Duodenal mucosa (tissue), 2 donors: ENCODE data around the gene CFAP299.

Experiments
- H3K27ac ChIP-seq: one replicate; pipeline ENCODE4 v1.7.0; 2013; ENCODE audit warnings: low read depth, low read length
- H3K27me3 ChIP-seq, 2 donors: one replicate each; pipeline ENCODE4 v1.7.0; 2013; ENCODE audit warnings: low read length in 2 of 2, control low read depth in 1 of 2; ENCODE audit not compliant: insufficient read depth in 2 of 2, control insufficient read depth in 1 of 2
- H3K36me3 ChIP-seq, 2 donors: one replicate each; pipeline ENCODE4 v1.7.0; 2013; ENCODE audit warnings: low read length in 2 of 2, control low read depth in 1 of 2; ENCODE audit not compliant: insufficient read depth in 2 of 2, control insufficient read depth in 1 of 2
- H3K4me1 ChIP-seq, 2 donors: one replicate each; pipeline ENCODE4 v1.7.0; 2013; ENCODE audit warnings: low read length in 2 of 2, control low read depth in 1 of 2; ENCODE audit not compliant: insufficient read depth in 2 of 2, control insufficient read depth in 1 of 2
- H3K4me3 ChIP-seq, 2 donors: one replicate each; pipeline ENCODE4 v1.7.0; 2013; ENCODE audit warnings: low read length in 2 of 2, low read depth in 1 of 2
- H3K9ac ChIP-seq, 2 donors: one replicate each; pipeline ENCODE4 v1.7.0; 2013; ENCODE audit warnings: low read length in 2 of 2, low read depth in 1 of 2
- H3K9me3 ChIP-seq, 2 donors: one replicate each; pipeline ENCODE4 v1.7.0; 2013; ENCODE audit warnings: low read length in 2 of 2, control low read depth in 1 of 2; ENCODE audit not compliant: control insufficient read depth in 1 of 2

The CFAP299 gene

DNA sequence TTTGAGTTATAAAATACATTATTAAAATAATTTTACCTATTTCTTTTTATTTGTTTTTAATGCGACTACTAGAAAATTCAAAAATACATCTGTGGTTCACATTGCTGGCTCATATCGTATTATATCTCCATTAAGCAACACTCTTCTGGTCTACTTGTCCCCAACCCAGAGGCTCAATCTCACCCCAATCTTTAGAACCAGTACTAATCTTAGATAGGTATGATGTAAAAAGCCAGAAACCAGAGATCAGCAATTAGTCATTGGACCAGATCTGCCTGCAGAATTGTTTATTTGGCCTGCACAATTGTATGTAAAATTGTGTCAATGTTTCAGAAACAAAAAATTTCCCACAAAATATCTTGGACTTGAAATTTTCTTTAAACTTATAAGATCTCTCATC, 539.4 kb downstream of the CFAP299 start:
- no peaks in the 10 kb centered on the region for H3K9me3 ChIP-seq
- no peaks in the 10 kb centered on the region for H3K36me3 ChIP-seq
- H3K27ac ChIP-seq = no peak overlapping the region
- H3K4me1 ChIP-seq = no peaks in the 10 kb centered on the region
- H3K9ac ChIP-seq = no peak overlapping the region
- H3K4me3 ChIP-seq = no peak overlapping the region
- H3K27me3 ChIP-seq = no peaks in the 10 kb centered on the region

DNA sequence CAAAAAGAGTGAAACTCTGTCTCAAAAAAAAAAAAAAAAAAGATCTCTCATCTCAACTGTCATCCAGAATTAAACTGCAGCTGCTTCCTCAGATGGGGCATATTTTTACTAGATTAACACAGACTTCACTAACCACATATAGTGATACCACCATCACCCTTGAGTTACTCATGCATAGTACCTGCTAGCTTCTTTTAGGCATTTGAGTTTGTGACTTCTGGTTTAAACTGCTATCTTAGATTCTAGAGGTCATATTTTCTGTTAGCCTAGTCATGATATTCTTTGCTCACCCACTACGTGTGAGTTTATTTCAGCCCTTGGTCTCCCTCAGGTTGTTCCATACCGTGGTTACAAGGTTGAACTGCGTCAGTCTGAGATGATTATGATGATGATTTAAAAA, 540.1 kb downstream of the CFAP299 start:
- Histone ChIP-seq H3K9me3 (no peaks in the 10 kb centered on the region), H3K9ac (no peak overlapping the region), H3K4me1 (no peaks in the 10 kb centered on the region), H3K27me3 (no peaks in the 10 kb centered on the region), H3K36me3 (no peaks in the 10 kb centered on the region), H3K4me3 (no peak overlapping the region), H3K27ac (no peak overlapping the region)

DNA sequence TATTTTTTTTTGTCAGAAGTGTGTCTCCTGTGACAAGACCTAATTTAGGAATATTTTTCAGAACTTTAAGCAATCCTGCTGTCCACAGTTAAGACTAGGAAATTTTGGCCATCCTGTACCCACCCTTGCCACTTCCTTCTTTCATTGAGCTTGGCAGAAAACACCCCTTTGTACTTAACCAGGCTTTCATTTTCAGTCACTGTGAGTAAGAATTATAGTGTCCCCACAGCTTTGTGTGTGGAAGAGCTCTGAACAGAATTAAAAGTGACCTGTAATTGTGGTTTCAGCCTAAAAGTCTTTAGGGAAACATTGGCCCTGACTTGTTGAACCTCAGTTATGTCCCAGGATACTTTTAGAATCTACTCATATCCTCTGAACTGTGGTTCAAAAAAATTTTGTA, 541.3 kb downstream of the CFAP299 start:
- H3K27me3 ChIP-seq = no peaks in the 10 kb centered on the region
- H3K4me3 ChIP-seq = no peak overlapping the region
- H3K36me3 ChIP-seq = no peaks in the 10 kb centered on the region
- H3K9ac ChIP-seq = no peak overlapping the region
- H3K27ac ChIP-seq = no peak overlapping the region
- H3K4me1 ChIP-seq = no peaks in the 10 kb centered on the region
- no peaks in the 10 kb centered on the region for H3K9me3 ChIP-seq

- Histone ChIP-seq H3K36me3 (no peaks in the 10 kb centered on the region), H3K27me3 (no peaks in the 10 kb centered on the region), H3K4me1 (no peaks in the 10 kb centered on the region), H3K9ac (no peak overlapping the region), H3K9me3 (no peaks in the 10 kb centered on the region), H3K27ac (no peak overlapping the region), H3K4me3 (no peak overlapping the region)
Measured at GRCh38 chr4:80878218-80878617, 542.7 kb downstream of the CFAP299 start.

DNA sequence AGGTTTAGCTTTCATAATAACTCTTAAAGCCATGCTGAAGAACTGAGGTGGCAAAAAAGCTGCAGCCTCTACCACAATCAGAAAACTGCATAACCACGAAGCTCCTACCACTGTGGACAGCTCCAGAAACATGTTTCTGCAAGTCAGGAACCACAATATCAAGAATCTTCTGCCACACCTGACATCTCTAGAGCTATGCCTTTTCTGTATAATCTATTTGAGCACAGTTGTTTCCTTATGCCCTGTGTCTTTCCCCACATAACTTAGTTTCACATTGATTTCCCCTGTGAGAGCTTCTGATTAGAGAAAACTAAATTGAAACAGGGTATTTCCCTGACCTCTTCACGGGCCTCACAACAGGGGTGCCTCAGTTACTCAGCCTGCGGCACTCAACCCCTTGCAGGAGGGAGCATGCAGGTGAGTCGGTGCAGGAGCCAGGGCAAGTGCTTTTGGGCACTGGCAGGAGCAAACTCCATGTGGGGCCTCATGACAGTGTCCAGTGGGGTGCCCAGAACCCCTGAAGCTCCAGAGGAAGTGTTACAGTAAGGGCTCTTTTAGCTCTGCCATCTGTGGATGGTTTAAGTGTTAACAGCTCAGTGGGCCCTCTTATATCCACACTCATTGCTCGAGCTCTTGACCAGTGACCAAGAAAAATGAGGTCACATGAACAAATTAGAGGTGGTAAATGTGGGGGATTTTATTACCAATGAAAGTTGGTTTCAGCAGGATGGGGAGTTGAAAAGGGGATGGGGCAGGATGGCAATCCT, 562.2 kb downstream of the CFAP299 start:
- Histone ChIP-seq H3K9ac (no peak overlapping the region), H3K36me3 (no peaks in the 10 kb centered on the region), H3K4me1 (no peaks in the 10 kb centered on the region), H3K27ac (no peak overlapping the region), H3K9me3 (no peaks in the 10 kb centered on the region), H3K27me3 (no peaks in the 10 kb centered on the region), H3K4me3 (no peak overlapping the region)

- H3K9ac ChIP-seq = no peak overlapping the region
- H3K27me3 ChIP-seq = no peaks in the 10 kb centered on the region
- H3K36me3 ChIP-seq = no peaks in the 10 kb centered on the region
- no peak overlapping the region for H3K4me3 ChIP-seq
- no peaks in the 10 kb centered on the region for H3K4me1 ChIP-seq
- peaks cover 0 to 4% of the 10 kb centered on the region in 2 donors for H3K9me3 ChIP-seq
- no peak overlapping the region for H3K27ac ChIP-seq
Measured at GRCh38 chr4:80900908-80901307, 565.4 kb downstream of the CFAP299 start.

DNA sequence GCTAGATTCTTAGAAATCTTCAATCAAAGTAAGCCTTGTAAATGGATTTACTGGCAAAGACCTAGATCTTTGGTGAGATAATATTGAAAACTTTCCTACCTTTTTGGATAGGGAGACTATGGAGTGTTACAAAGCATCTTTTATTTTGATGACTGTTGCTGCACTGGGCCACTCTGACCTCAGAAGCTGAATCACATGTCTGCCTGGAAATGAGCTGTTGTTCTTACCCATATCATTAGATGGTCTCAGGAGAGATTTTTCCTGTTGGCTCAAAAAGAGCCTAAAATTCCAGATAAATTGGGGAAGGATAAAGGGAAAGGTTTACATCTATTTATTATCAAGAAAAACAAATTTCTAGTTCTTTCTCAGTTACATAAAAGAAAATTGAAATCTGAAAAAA, 567.5 kb downstream of the CFAP299 start:
- Histone ChIP-seq H3K9me3 (peaks cover 3 to 19% of the 10 kb centered on the region in 2 donors), H3K27me3 (no peaks in the 10 kb centered on the region), H3K27ac (no peak overlapping the region), H3K4me1 (no peaks in the 10 kb centered on the region), H3K4me3 (no peak overlapping the region), H3K36me3 (no peaks in the 10 kb centered on the region), H3K9ac (no peak overlapping the region)

GRCh38 chr4:80909938-80910337, 574.4 kb downstream of the CFAP299 start:
- no peaks in the 10 kb centered on the region for H3K36me3 ChIP-seq

DNA sequence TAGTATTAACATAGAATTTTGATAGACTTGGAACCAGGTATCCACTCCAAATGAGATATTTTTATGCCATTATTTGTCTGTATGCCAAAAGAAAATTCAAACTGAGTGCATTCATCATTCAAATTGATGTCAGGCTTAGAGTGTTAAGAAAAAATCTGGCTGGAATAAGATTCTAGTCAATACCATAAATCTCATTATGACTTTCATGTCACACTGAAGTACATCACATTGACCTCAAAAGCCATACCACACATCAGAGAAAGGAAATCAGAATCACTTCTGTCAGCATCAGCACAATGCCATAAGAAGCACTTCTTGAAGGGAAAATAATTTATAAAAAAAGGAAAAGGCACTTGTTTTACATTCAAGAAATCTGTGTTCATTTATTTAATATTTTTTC, 575.9 kb downstream of the CFAP299 start:
- Histone ChIP-seq H3K9ac (no peak overlapping the region), H3K4me1 (no peaks in the 10 kb centered on the region), H3K9me3 (peaks cover 0 to 9% of the 10 kb centered on the region in 2 donors), H3K27ac (no peak overlapping the region), H3K4me3 (no peak overlapping the region), H3K27me3 (no peaks in the 10 kb centered on the region), H3K36me3 (no peaks in the 10 kb centered on the region)

More at GRCh38 chr4:80909938-80910337, 574.4 kb downstream of the CFAP299 start:
- Histone ChIP-seq H3K9me3 (peaks cover 3 to 19% of the 10 kb centered on the region in 2 donors), H3K4me1 (no peaks in the 10 kb centered on the region), H3K4me3 (no peak overlapping the region), H3K27me3 (no peaks in the 10 kb centered on the region), H3K9ac (no peak overlapping the region), H3K27ac (no peak overlapping the region)

DNA sequence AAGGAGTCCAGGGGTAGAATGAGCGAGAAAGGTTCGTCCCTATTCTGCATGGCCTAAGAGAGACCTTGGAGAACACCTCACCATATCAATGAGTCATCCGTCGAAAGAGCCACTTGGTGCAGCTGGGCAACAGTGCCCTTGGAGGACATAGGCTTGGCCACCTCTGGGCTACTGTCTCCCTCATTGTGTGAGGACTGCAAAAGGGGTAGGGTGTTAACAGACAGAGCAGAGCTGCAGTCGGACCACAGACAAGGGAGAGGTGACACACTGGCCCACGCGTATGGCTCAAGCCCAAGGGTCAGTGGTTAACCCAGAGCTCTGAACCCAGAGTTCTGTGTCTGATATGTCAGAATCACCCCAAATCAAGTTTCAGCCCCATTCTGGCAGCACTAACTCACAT, 576.8 kb downstream of the CFAP299 start:
- H3K27ac ChIP-seq = no peak overlapping the region
- no peaks in the 10 kb centered on the region for H3K4me1 ChIP-seq
- H3K9ac ChIP-seq = no peak overlapping the region
- H3K36me3 ChIP-seq = no peaks in the 10 kb centered on the region
- no peak overlapping the region for H3K4me3 ChIP-seq
- H3K27me3 ChIP-seq = no peaks in the 10 kb centered on the region
- peaks cover 0 to 6% of the 10 kb centered on the region in 2 donors for H3K9me3 ChIP-seq
